Hematopoietic multipotent progenitor cell treated with erythropoietin and hydrocortisone succinate and interleukin-3 and kit ligand, for 17 days (in vitro differentiated cells): ENCODE results near the gene PRKN.

Experiments used
- DNase-seq: peaks from one replicate; pipeline ENCODE4 v3.0.0-alpha.2; 2015; ENCODE audit warnings: low spot score

Gene PRKN

GRCh38 chr6:161954699-161955276 lies 772.8 kb downstream of the PRKN start:
- no peak for DNase-seq

GRCh38 chr6:161954077-161954476 lies 773.5 kb downstream of the PRKN start:
- no peak for DNase-seq

- DNase-seq: no peak
Observed at GRCh38 chr6:161951126-161951525, 776.4 kb downstream of the PRKN start.

- no peak for DNase-seq
Observed at GRCh38 chr6:161949531-161949930, 778.0 kb downstream of the PRKN start.

- DNase-seq: no peak
Observed at GRCh38 chr6:161948462-161948861, 779.1 kb downstream of the PRKN start.

- no peak for DNase-seq
Observed at GRCh38 chr6:161947371-161947770, 780.2 kb downstream of the PRKN start.

GRCh38 chr6:161946461-161946860 lies 781.1 kb downstream of the PRKN start:
- DNase-seq: no peak

- DNase-seq: no peak
Observed at GRCh38 chr6:161943561-161943960, 784.0 kb downstream of the PRKN start.

GRCh38 chr6:161941565-161941964 lies 786.0 kb downstream of the PRKN start:
- DNase-seq: no peak

- no peak for DNase-seq
Observed at GRCh38 chr6:161940519-161940918, 787.0 kb downstream of the PRKN start.

- no peak for DNase-seq
Observed at GRCh38 chr6:161926324-161926723, 801.2 kb downstream of the PRKN start.

GRCh38 chr6:161924516-161925116 lies 803.0 kb downstream of the PRKN start:
- DNase-seq: no peak

GRCh38 chr6:161922631-161923119 lies 804.9 kb downstream of the PRKN start:
- no peak for DNase-seq

- DNase-seq: no peak
Observed at GRCh38 chr6:161921602-161922395, 805.8 kb downstream of the PRKN start.

- no peak for DNase-seq
Observed at GRCh38 chr6:161919691-161920090, 807.9 kb downstream of the PRKN start.

GRCh38 chr6:161918628-161919205 lies 808.8 kb downstream of the PRKN start:
- DNase-seq: no peak

- no peak for DNase-seq
Observed at GRCh38 chr6:161918109-161918531, 809.4 kb downstream of the PRKN start.

GRCh38 chr6:161917645-161918044 lies 809.9 kb downstream of the PRKN start:
- no peak for DNase-seq

- DNase-seq: no peak
Observed at GRCh38 chr6:161915456-161915964, 812.1 kb downstream of the PRKN start.

GRCh38 chr6:161908872-161909271 lies 818.7 kb downstream of the PRKN start:
- DNase-seq: no peak

- no peak for DNase-seq
Observed at GRCh38 chr6:161906571-161906970, 821.0 kb downstream of the PRKN start.

- DNase-seq: no peak
Observed at GRCh38 chr6:161903584-161904212, 823.9 kb downstream of the PRKN start.
